ENCODE data around the gene ACKR3. TPM values are rescaled to one million over a fixed set of nuclear protein-coding genes. Genes with fewer than 3 reads are reported as not detected.

ACKR3 gene
- total and polyA plus RNA-seq, 2 of the 4 experiments (the other 2 are of a cell fraction): not detected

DNA sequence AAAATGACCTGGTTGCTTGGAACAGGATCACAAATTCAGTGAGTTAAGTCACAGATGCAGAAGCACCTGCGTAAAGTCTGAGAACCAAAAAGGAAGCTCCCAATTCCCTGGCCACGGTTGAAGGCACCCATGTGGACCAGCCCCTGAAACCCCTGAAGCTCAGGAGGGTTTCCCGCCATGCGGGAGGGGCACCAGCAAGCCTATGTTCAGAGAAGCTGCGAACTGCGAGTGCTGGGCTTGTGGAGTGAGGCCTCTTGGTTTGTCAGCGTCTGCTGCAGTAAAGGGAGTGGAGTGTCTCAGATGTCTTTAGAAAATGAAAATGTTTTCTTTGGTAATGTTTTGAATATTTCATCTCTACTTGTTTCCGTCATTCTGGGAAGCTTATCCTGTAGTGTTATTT is 16.1 kb upstream of the ACKR3 start:
- dilution Hi-C loops (cut with HindIII; ENCODE audit: low sequenced_read_pairs, unreplicated experiment) (no loop called here), intact Hi-C loops (cut with micrococcal nuclease) (no loop called here), in situ Hi-C loops (cut with MboI; ENCODE audit: low sequenced_read_pairs) (no loop called here)
- Histone ChIP-seq H3K79me1 (ENCODE audit: low read depth in 1 of 2, low read length in 2 of 2) (no peaks in the 10 kb centered on the region), H3K36me3 (ENCODE audit: control insufficient read depth, insufficient read depth, low read length) (no peaks in the 10 kb centered on the region), H3K23ac (ENCODE audit: low read depth, low read length) (no peak overlapping the region), H2BK120ac (ENCODE audit: low read depth, low read length) (no peak overlapping the region), H3K9me1 (ENCODE audit: insufficient read depth, low read length) (no peaks in the 10 kb centered on the region), H4K20me1 (ENCODE audit: insufficient read depth, low read length) (no peaks in the 10 kb centered on the region), H4K5ac (ENCODE audit: low read depth, low read length) (no peak overlapping the region), H3K4me1 (ENCODE audit: control insufficient read depth, insufficient read depth, low read length) (no peaks in the 10 kb centered on the region), H4K8ac (ENCODE audit: low read depth in 2 of 2, low read length in 2 of 2) (no peak overlapping the region), H3K9me3 (ENCODE audit: control insufficient read depth, insufficient read depth, low read length) (peaks cover 6% of the 10 kb centered on the region), H3K9ac (ENCODE audit: low read depth, low read length) (no peak overlapping the region), H2BK20ac (ENCODE audit: low read depth, low read length) (no peak overlapping the region), H2BK5ac (ENCODE audit: low read depth, low read length, poor library complexity, severe bottlenecking) (no peak overlapping the region), H2AK5ac (ENCODE audit: low read depth, low read length) (no peak overlapping the region), H3K4ac (ENCODE audit: low read depth, low read length) (no peak overlapping the region), H3K27me3 (ENCODE audit: control insufficient read depth, insufficient read depth, low read length) (no peaks in the 10 kb centered on the region; the same call in 1 of the 2 replicates), H3K56ac (ENCODE audit: extremely low read depth, insufficient read depth, low read length) (no peak overlapping the region), H4K91ac (ENCODE audit: insufficient read depth, low read depth, low read length) (no peak overlapping the region), H3K27ac (ENCODE audit: insufficient read depth, low read length) (no peak overlapping the region), H2AK9ac (replicated peaks; ENCODE audit: low read depth, low read length, poor library complexity) (no peak overlapping the region), H3K4me2 (ENCODE audit: low read depth, low read length) (no peak overlapping the region), H3K14ac (replicated peaks; ENCODE audit: low read depth, low read length) (no peak overlapping the region), H2AFZ (replicated peaks; ENCODE audit: low read length, poor library complexity) (no peak overlapping the region), H3K18ac (ENCODE audit: low read depth, low read length) (no peak overlapping the region), H3K4me3 (ENCODE audit: insufficient read depth, low read depth, low read length) (no peak overlapping the region), H2BK15ac (ENCODE audit: low read depth, low read length) (no peak overlapping the region)
- POLR2A ChIA-PET (ENCODE audit: unreplicated experiment): no interaction called here
- no peak for DNase-seq
- TF ChIP-seq RCOR1 (IDR thresholded peaks at IDR 0.05; ENCODE audit: insufficient replicate concordance, low read length): no peak
- TF ChIP-seq RFX5 (IDR thresholded peaks at IDR 0.05; ENCODE audit: low read depth, low read length): no peak
- no peak for TF ChIP-seq MXI1 (IDR thresholded peaks at IDR 0.05; ENCODE audit: borderline replicate concordance, low read depth, low read length)
- TF ChIP-seq NFE2L2 (IDR thresholded peaks at IDR 0.05; ENCODE audit: low read depth, low read length): no peak
- TF ChIP-seq CEBPB (IDR thresholded peaks at IDR 0.05; ENCODE audit: low read depth, low read length): no peak
- no peak for TF ChIP-seq MAZ (IDR thresholded peaks at IDR 0.05; ENCODE audit: borderline replicate concordance, low read depth, low read length)
- no peak for TF ChIP-seq RAD21 (IDR thresholded peaks at IDR 0.05; ENCODE audit: low read length)
- no peak for TF ChIP-seq USF2 (IDR thresholded peaks at IDR 0.05; ENCODE audit: low read depth, low read length)
- TF ChIP-seq, protein P1, sequence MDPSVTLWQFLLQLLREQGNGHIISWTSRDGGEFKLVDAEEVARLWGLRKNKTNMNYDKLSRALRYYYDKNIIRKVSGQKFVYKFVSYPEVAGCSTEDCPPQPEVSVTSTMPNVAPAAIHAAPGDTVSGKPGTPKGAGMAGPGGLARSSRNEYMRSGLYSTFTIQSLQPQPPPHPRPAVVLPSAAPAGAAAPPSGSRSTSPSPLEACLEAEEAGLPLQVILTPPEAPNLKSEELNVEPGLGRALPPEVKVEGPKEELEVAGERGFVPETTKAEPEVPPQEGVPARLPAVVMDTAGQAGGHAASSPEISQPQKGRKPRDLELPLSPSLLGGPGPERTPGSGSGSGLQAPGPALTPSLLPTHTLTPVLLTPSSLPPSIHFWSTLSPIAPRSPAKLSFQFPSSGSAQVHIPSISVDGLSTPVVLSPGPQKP (IDR thresholded peaks at IDR 0.05; ENCODE audit: borderline replicate concordance, low read depth, low read length): no peak
- no peak for TF ChIP-seq CHD1 (IDR thresholded peaks at IDR 0.05; ENCODE audit: low read depth, low read length)
- no peak for TF ChIP-seq POLR2A (IDR thresholded peaks at IDR 0.05; ENCODE audit: low read depth, low read length)
- TF ChIP-seq CTCF (conservative IDR thresholded peaks at IDR 0.05; ENCODE audit: low read depth, low read length): no peak
- TF ChIP-seq FOS (IDR thresholded peaks at IDR 0.05; ENCODE audit: low read depth, low read length): no peak
- TF ChIP-seq SMC3 (IDR thresholded peaks at IDR 0.05; ENCODE audit: low read depth, low read length): no peak
- no peak for TF ChIP-seq BHLHE40 (IDR thresholded peaks at IDR 0.05; ENCODE audit: low read depth, low read length)
- TF ChIP-seq MAFK (IDR thresholded peaks at IDR 0.05; ENCODE audit: low read depth, low read length): no peak
- CTCF ChIA-PET: no interaction called here
- WGBS, 2 experiments (ENCODE audit: extremely low coverage in 2 of 2, insufficient read length in 1 of 2): no CpG with 5 or more reads among the region's 8 CpGs
- no peak for ATAC-seq (ENCODE audit: low read depth)
- no TSS peak for BruUV-seq (replicated peaks)
